H9 (cell line): ENCODE measurements around the gene SLC22A17. TPM values are rescaled to one million over a fixed set of nuclear protein-coding genes. Genes with fewer than 3 reads are reported as not detected.

ENCODE experiments used
- DNase-seq: peaks from one replicate; pipeline ENCODE4 v3.0.0-alpha.2; 2017
- H2AFZ ChIP-seq: one replicate; pipeline ENCODE4 v1.6.1; 2013; ENCODE audit warnings: mild to moderate bottlenecking, low read length, control low read depth, moderate library complexity
- H2AK5ac ChIP-seq: 2 replicates; pipeline ENCODE4 v1.6.1; 2013; ENCODE audit warnings: low read length, control low read depth, mixed read lengths; ENCODE audit not compliant: insufficient read length
- H2BK120ac ChIP-seq: one replicate; pipeline ENCODE4 v1.6.1; 2013; ENCODE audit warnings: low read depth, mild to moderate bottlenecking, low read length, control low read depth, inconsistent platforms; ENCODE audit not compliant: poor library complexity, severe bottlenecking
- H2BK12ac ChIP-seq: 2 replicates; pipeline ENCODE4 v1.6.1; 2013; ENCODE audit warnings: low read length, control low read depth, mixed read lengths, low read depth; ENCODE audit not compliant: insufficient read length
- H2BK15ac ChIP-seq: 2 replicates; pipeline ENCODE4 v1.6.1; 2013; ENCODE audit warnings: low read depth, low read length, control low read depth
- H2BK20ac ChIP-seq: one replicate; pipeline ENCODE4 v1.6.1; 2013; ENCODE audit warnings: low read depth, mild to moderate bottlenecking, low read length, control low read depth, inconsistent platforms; ENCODE audit not compliant: poor library complexity, severe bottlenecking
- H2BK5ac ChIP-seq: 2 replicates; pipeline ENCODE4 v1.6.1; 2013; ENCODE audit warnings: low read length, control low read depth, mixed read lengths; ENCODE audit not compliant: insufficient read length
- H3K14ac ChIP-seq: 2 replicates; pipeline ENCODE4 v1.6.1; 2013; ENCODE audit warnings: low read length, control low read depth; ENCODE audit not compliant: insufficient read depth
- H3K18ac ChIP-seq: 2 replicates; pipeline ENCODE4 v1.6.1; 2013; ENCODE audit warnings: low read depth, mild to moderate bottlenecking, mixed read lengths, low read length, control low read depth; ENCODE audit not compliant: insufficient read length
- H3K23ac ChIP-seq: 2 replicates; pipeline ENCODE4 v1.6.1; 2013; ENCODE audit warnings: low read length, control low read depth, mixed read lengths, low read depth; ENCODE audit not compliant: insufficient read length
- H3K23me2 ChIP-seq: 2 replicates; pipeline ENCODE4 v1.6.1; 2013; ENCODE audit warnings: low read depth, mild to moderate bottlenecking, mixed read lengths, low read length, control low read depth; ENCODE audit not compliant: insufficient read length, poor library complexity, severe bottlenecking
- H3K27ac ChIP-seq: 2 replicates; pipeline ENCODE4 v1.5.1; 2013; ENCODE audit warnings: low read length, control low read depth, mixed read lengths, low read depth; ENCODE audit not compliant: insufficient read length
- H3K27me3 ChIP-seq: 2 replicates; pipeline ENCODE4 v1.6.1; 2013; ENCODE audit warnings: low read length, control low read depth, inconsistent platforms; ENCODE audit not compliant: insufficient read depth
- H3K4ac ChIP-seq: 2 replicates; pipeline ENCODE4 v1.6.1; 2013; ENCODE audit warnings: low read depth, mild to moderate bottlenecking, control low read depth, inconsistent platforms, low read length, moderate library complexity
- H3K4me1 ChIP-seq: 2 replicates; pipeline ENCODE4 v1.6.1; 2013; ENCODE audit warnings: low read length, control low read depth, inconsistent platforms; ENCODE audit not compliant: insufficient read depth
- H3K4me2 ChIP-seq: 2 replicates; pipeline ENCODE4 v1.6.1; 2013; ENCODE audit warnings: low read length, control low read depth, mixed read lengths; ENCODE audit not compliant: insufficient read length, insufficient read depth
- H3K56ac ChIP-seq: 2 replicates; pipeline ENCODE4 v1.6.1; 2013; ENCODE audit warnings: low read depth, mild to moderate bottlenecking, mixed read lengths, low read length, control low read depth; ENCODE audit not compliant: insufficient read length
- H3K79me1 ChIP-seq: 2 replicates; pipeline ENCODE4 v1.6.1; 2013; ENCODE audit warnings: low read depth, mild to moderate bottlenecking, moderate library complexity, low read length, control low read depth, inconsistent platforms; ENCODE audit not compliant: insufficient read depth, poor library complexity, severe bottlenecking
- H3K79me2 ChIP-seq: 2 replicates; pipeline ENCODE4 v1.6.1; 2013; ENCODE audit warnings: low read length, control low read depth, inconsistent platforms; ENCODE audit not compliant: insufficient read depth
- H3K9ac ChIP-seq: 2 replicates; pipeline ENCODE4 v1.6.1; 2013; ENCODE audit warnings: low read length, control low read depth, mixed read lengths; ENCODE audit not compliant: insufficient read length; ENCODE audit errors: extremely low read depth
- H3K9me3 ChIP-seq: one replicate; pipeline ENCODE4 v1.6.1; 2013; ENCODE audit warnings: low read depth, low read length, inconsistent platforms; ENCODE audit not compliant: control insufficient read depth
- H3T11ph ChIP-seq: one replicate; pipeline ENCODE4 v1.6.1; 2013; ENCODE audit warnings: mild to moderate bottlenecking, low read length, control low read depth, inconsistent platforms
- H4K20me1 ChIP-seq: one replicate; pipeline ENCODE4 v1.6.1; 2013; ENCODE audit not compliant: control insufficient read depth, insufficient read length, insufficient read depth
- H4K5ac ChIP-seq: 2 replicates; pipeline ENCODE4 v1.6.1; 2013; ENCODE audit warnings: low read depth, mild to moderate bottlenecking, mixed read lengths, low read length, control low read depth; ENCODE audit not compliant: insufficient read length
- H4K8ac ChIP-seq: replicated peaks from 2 replicates; pipeline ENCODE4 v1.6.1; 2013; ENCODE audit warnings: low read length, control low read depth, mixed read lengths, low read depth; ENCODE audit not compliant: insufficient read length
- H4K91ac ChIP-seq: 2 replicates; pipeline ENCODE4 v1.6.1; 2013; ENCODE audit warnings: low read depth, mild to moderate bottlenecking, moderate library complexity, mixed read lengths, low read length, control low read depth; ENCODE audit not compliant: insufficient read length
- H3K27ac Mint-ChIP-seq, 3 experiments: 2 replicates in 2 of 3; 3 replicates in 1 of 3; pipeline ENCODE4 v1.8.0; 2020 to 2021; ENCODE audit warnings: mixed read lengths in 3 of 3, mild to moderate bottlenecking in 1 of 3, moderate library complexity in 1 of 3
- H3K27me3 Mint-ChIP-seq: 2 replicates; pipeline ENCODE4 v1.8.0; 2021; ENCODE audit warnings: low read depth, mild to moderate bottlenecking, moderate library complexity, mixed read lengths
- H3K36me3 Mint-ChIP-seq, 3 experiments: 2 replicates in 2 of 3; 3 replicates in 1 of 3; pipeline ENCODE4 v1.8.0; 2020 to 2021; ENCODE audit warnings: low read depth in 3 of 3, mixed read lengths in 3 of 3; ENCODE audit not compliant: insufficient read depth in 1 of 3
- H3K4me1 Mint-ChIP-seq, 2 experiments: 2 replicates each; pipeline ENCODE4 v1.8.0; 2020; ENCODE audit warnings: mixed read lengths in 2 of 2
- H3K4me3 Mint-ChIP-seq, 2 experiments: 2 replicates in 1 of 2; 3 replicates in 1 of 2; pipeline ENCODE4 v1.8.0; 2020 to 2021; ENCODE audit warnings: mild to moderate bottlenecking in 2 of 2, mixed read lengths in 2 of 2, moderate library complexity in 1 of 2
- H3K9me3 Mint-ChIP-seq, 2 experiments: 2 replicates in 1 of 2; 3 replicates in 1 of 2; pipeline ENCODE4 v1.8.0; 2020; ENCODE audit warnings: mild to moderate bottlenecking in 2 of 2, mixed read lengths in 2 of 2, moderate library complexity in 1 of 2
- CTCF ChIP-seq: fragments of 200-600 bp; sonication (generic); conservative IDR thresholded peaks from 3 replicates; pipeline ENCODE4 v1.8.0; 2021; ENCODE audit warnings: antibody characterized with exemption, mild to moderate bottlenecking
- WGBS: extraction: QIAGEN DNeasy Blood & Tissue Kit; methylation state at CpG from one replicate; pipeline ENCODE4 v1.1.7; 2013; ENCODE audit warnings: missing lambda C conversion rate, low lambda C conversion rate, mixed read lengths; ENCODE audit not compliant: insufficient read length; ENCODE audit errors: extremely low coverage; 5-methylcytosine and 5-hydroxymethylcytosine counted together
- total RNA-seq: library from RNA; stranded (reverse); gene quantifications from 2 replicates; pipeline ENCODE4 v1.2.1, GENCODE V29; 2021

The SLC22A17 gene
- total RNA-seq, 1 experiment from 2014 or later, result 33.0 TPM

- no CpG with 5 or more reads among the region's 17 CpGs for WGBS
- H3K27ac Mint-ChIP-seq, result no peak overlapping the region; a peak in 1 of 7 replicates
- H3K79me2 ChIP-seq, result no peaks in the 10 kb centered on the region
Measured at GRCh38 chr14:23308721-23309445, 43.8 kb downstream of the SLC22A17 start.

More at GRCh38 chr14:23308721-23309445, 43.8 kb downstream of the SLC22A17 start:
- H3K27me3 ChIP-seq, result no peaks in the 10 kb centered on the region
- no peak overlapping the region for H2AFZ ChIP-seq
- no peak overlapping the region for H3K4me2 ChIP-seq
- no peak overlapping the region for H2BK15ac ChIP-seq
- H4K5ac ChIP-seq, result no peak overlapping the region
- H3T11ph ChIP-seq, result no peak overlapping the region
- no peak overlapping the region for H3K56ac ChIP-seq
- H2BK12ac ChIP-seq, result no peak overlapping the region
- no peak for TF ChIP-seq CTCF
- no peak overlapping the region for H2AK5ac ChIP-seq
- H3K79me1 ChIP-seq, result peaks cover 6% of the 10 kb centered on the region
- no peaks in the 10 kb centered on the region; the same call in 1 of the 2 replicates for H3K4me1 ChIP-seq
- no peak overlapping the region for H3K9ac ChIP-seq
- H2BK5ac ChIP-seq, result no peak overlapping the region
- H2BK20ac ChIP-seq, result no peak overlapping the region
- H4K20me1 ChIP-seq, result no peaks in the 10 kb centered on the region
- H3K4ac ChIP-seq, result no peak overlapping the region
- no peak overlapping the region for H3K23ac ChIP-seq
- peaks cover 18 to 20% of the 10 kb centered on the region in 2 experiments for H3K4me1 Mint-ChIP-seq
- H3K27me3 Mint-ChIP-seq, result peaks cover 4% of the 10 kb centered on the region
- DNase-seq, result no peak
- no peak overlapping the region for H3K14ac ChIP-seq
- H3K23me2 ChIP-seq, result peaks cover 8% of the 10 kb centered on the region
- H3K36me3 Mint-ChIP-seq, result peaks cover 25 to 26% (median 25%) of the 10 kb centered on the region in 3 experiments
- H3K18ac ChIP-seq, result no peak overlapping the region
- no peaks in the 10 kb centered on the region for H3K9me3 Mint-ChIP-seq
- H2BK120ac ChIP-seq, result no peak overlapping the region
- H3K9me3 ChIP-seq, result no peaks in the 10 kb centered on the region
- no peak overlapping the region for H4K91ac ChIP-seq
- H3K27ac ChIP-seq, result no peak overlapping the region
- peak overlapping the region; percentile 90 to 91; a peak in 2 of 5 replicates for H3K4me3 Mint-ChIP-seq
- no peak overlapping the region for H4K8ac ChIP-seq
